K562 (cell line): ENCODE data around the gene PPP4R4. TPM values are rescaled to one million over a fixed set of nuclear protein-coding genes. Genes with fewer than 3 reads are reported as not detected.

Experiments
- ATAC-seq: fragments of 200-7000 bp; cut with Tn5 transposase; 3 replicates; pipeline ENCODE4 v1.9.1; 2020; ENCODE audit warnings: moderate library complexity
- BruUV-seq: library from RNA; stranded (reverse); fragments of 400-500 nt; replicated peaks from 2 replicates; lab custom pipeline; 2021; lab: Mats Ljungman, UMichigan
- CTCF ChIA-PET: fragments of 300-600 bp; formaldehyde crosslinking; extraction: SDS; loops from one replicate; lab custom pipeline; 2021; ENCODE audit warnings: low intra/inter-chr PET ratio; lab: Yijun Ruan, JAX
- POLR2A ChIA-PET: fragments of 300-600, 350-650 bp; sonication (Branson Sonifier 250); formaldehyde crosslinking; extraction: SDS; loops from one replicate; lab custom pipeline; 2021; ENCODE audit warnings: antibody characterized with exemption, inconsistent platforms; lab: Yijun Ruan, JAX
- DNase-seq, 4 experiments: peaks; one replicate each; pipeline versions ENCODE4 v3.0.0 to v3.0.0-alpha.2; 2011 to 2018; ENCODE audit warnings: low spot score in 3 of 4, mixed read lengths in 3 of 4; ENCODE audit errors: extremely low read depth in 1 of 4
- FAIRE-seq: peaks from 2 replicates; lab custom pipeline; 2011; peaks lifted over from hg19 to GRCh38; lab: Jason Lieb, UNC
- H2AFZ ChIP-seq: 2 replicates; pipeline ENCODE4 v1.6.0; 2011; ENCODE audit warnings: low read depth, low read length, control low read depth, inconsistent platforms
- H3K27ac ChIP-seq: fragments of 200-600 bp; 3 replicates; pipeline ENCODE4 v1.8.0; 2011; ENCODE audit warnings: low read depth, mild to moderate bottlenecking, control low read depth, inconsistent platforms, low read length, moderate library complexity, mixed read lengths; ENCODE audit errors: extremely low read depth
- H3K27me3 ChIP-seq, 2 experiments: fragments of 300-600 bp in 1 of 2; 2 replicates in 1 of 2; 3 replicates in 1 of 2; pipeline versions ENCODE4 v1.6.0 to v1.8.0; 2011; ENCODE audit warnings: inconsistent platforms in 2 of 2, low read length in 2 of 2, mild to moderate bottlenecking in 1 of 2, mixed read lengths in 1 of 2, moderate library complexity in 1 of 2; ENCODE audit not compliant: control insufficient read depth in 2 of 2, insufficient read depth in 2 of 2
- H3K36me3 ChIP-seq: fragments of 300-600 bp; 3 replicates; pipeline ENCODE4 v1.8.0; 2011; ENCODE audit warnings: mild to moderate bottlenecking, low read length, inconsistent platforms; ENCODE audit not compliant: control insufficient read depth, insufficient read depth
- H3K4me1 ChIP-seq, 2 experiments: fragments of 200-600 bp in 1 of 2; replicated peaks in 1 of 2; 2 replicates in 1 of 2; 3 replicates in 1 of 2; pipeline versions ENCODE4 v1.5.1 to v1.8.0; 2011; ENCODE audit warnings: inconsistent platforms in 2 of 2, low read length in 2 of 2, mild to moderate bottlenecking in 1 of 2, mixed read lengths in 1 of 2, moderate library complexity in 1 of 2; ENCODE audit not compliant: control insufficient read depth in 2 of 2, insufficient read depth in 2 of 2
- H3K4me2 ChIP-seq: 2 replicates; pipeline ENCODE4 v1.6.1; 2011; ENCODE audit warnings: low read length, control low read depth, inconsistent platforms, mixed read lengths; ENCODE audit not compliant: insufficient read depth
- H3K4me3 ChIP-seq: fragments of 200-600 bp; sonication (generic), shearing (Covaris generic); 2 replicates; pipeline ENCODE4 v1.5.1; 2016; ENCODE audit warnings: control low read depth, inconsistent platforms
- H3K79me2 ChIP-seq: fragments of 200-600 bp; 3 replicates; pipeline ENCODE4 v1.8.0; 2011; ENCODE audit warnings: low read length, inconsistent platforms; ENCODE audit not compliant: control insufficient read depth, insufficient read depth
- H3K9ac ChIP-seq, 2 experiments: 2 replicates each; pipeline versions ENCODE4 v1.6.0 to v1.6.1; 2011; ENCODE audit warnings: low read depth in 2 of 2, low read length in 2 of 2, control low read depth in 1 of 2, inconsistent platforms in 1 of 2, mild to moderate bottlenecking in 1 of 2, mixed read lengths in 1 of 2; ENCODE audit not compliant: insufficient read depth in 1 of 2
- H3K9me1 ChIP-seq: one replicate; pipeline ENCODE4 v1.6.0; 2011; ENCODE audit warnings: inconsistent platforms, mild to moderate bottlenecking, low read length, moderate library complexity; ENCODE audit not compliant: control insufficient read depth, insufficient read depth
- H3K9me3 ChIP-seq: replicated peaks from 2 replicates; pipeline ENCODE4 v1.5.1; 2011; ENCODE audit warnings: low read depth, low read length, inconsistent platforms; ENCODE audit not compliant: control insufficient read depth, insufficient read depth
- H4K20me1 ChIP-seq: replicated peaks from 2 replicates; pipeline ENCODE4 v1.6.1; 2011; ENCODE audit warnings: low read length, inconsistent platforms, mixed read lengths; ENCODE audit not compliant: control insufficient read depth, insufficient read depth
- BRD9 ChIP-seq: fragments of 450-650 bp; IDR thresholded peaks from 2 replicates; pipeline ENCODE4 v1.6.1; 2018; ENCODE audit warnings: low read depth; ENCODE audit not compliant: partially characterized antibody
- CEBPZ ChIP-seq: fragments of 150-350 bp; IDR thresholded peaks from 2 replicates; pipeline ENCODE4 v1.6.1; 2014; ENCODE audit warnings: low read depth, mild to moderate bottlenecking, low read length, borderline replicate concordance
- FOXK2 ChIP-seq, 2 experiments: fragments of 450-650 bp; IDR thresholded peaks in 1 of 2; conservative IDR thresholded peaks in 1 of 2; 2 replicates each; pipeline ENCODE4 v1.6.1; 2016; ENCODE audit warnings: low read depth in 2 of 2, mild to moderate bottlenecking in 1 of 2
- MAX ChIP-seq: sonication (generic); formaldehyde crosslinking; IDR thresholded peaks from 2 replicates; pipeline ENCODE4 v1.9.0; 2022; ENCODE audit warnings: mild to moderate bottlenecking, missing genetic modification reagents
- SIN3A ChIP-seq, 2 experiments: fragments of 150-350 bp in 1 of 2; IDR thresholded peaks; 2 replicates each; pipeline ENCODE4 v1.6.1; 2011 to 2016; ENCODE audit warnings: borderline replicate concordance in 2 of 2, low read depth in 2 of 2, low read length in 2 of 2, mild to moderate bottlenecking in 2 of 2, moderate library complexity in 2 of 2; ENCODE audit not compliant: control insufficient read depth in 1 of 2
- TAF7 ChIP-seq: fragments of 450-650 bp; IDR thresholded peaks from 2 replicates; pipeline ENCODE4 v1.6.1; 2016; ENCODE audit warnings: missing genetic modification characterization, missing compliant biosample characterization
- ZFP36 ChIP-seq: fragments of 150-350 bp; IDR thresholded peaks from 2 replicates; pipeline ENCODE4 v1.6.1; 2018; ENCODE audit warnings: low read length, low read depth; ENCODE audit not compliant: partially characterized antibody
- ZNF76 ChIP-seq: fragments of 250-450 bp; sonication (Bioruptor Pico); IDR thresholded peaks from 2 replicates; pipeline ENCODE4 v1.4.0; 2020; ENCODE audit warnings: mild to moderate bottlenecking, moderate library complexity, borderline replicate concordance
- WGBS: fragments of 100-300 bp; shearing (Covaris generic); methylation state at CpG from one replicate; pipeline ENCODE4 v1.1.6; 2016; ENCODE audit warnings: low coverage, mixed read lengths; ENCODE audit not compliant: insufficient coverage; ENCODE audit errors: missing lambda C conversion rate; 5-methylcytosine and 5-hydroxymethylcytosine counted together
- in situ Hi-C: fragments of 300-500 bp; cut with MboI; formaldehyde crosslinking; loops from 4 replicates; pipeline ENCODE4 v1.15.0; 2018; ENCODE audit warnings: inconsistent platforms, mixed read lengths
- intact Hi-C: fragments of 100-400 bp; cut with micrococcal nuclease; formaldehyde crosslinking; loops from 2 replicates; pipeline ENCODE4 v1.14.2; 2022
- polyA plus RNA-seq, 8 experiments: library from polyadenylated mRNA; depleted of rRNA in 4 of 8; stranded (reverse) in 5 of 8; unstranded in 3 of 8; fragments of >200 nt; fragmentation: Nextera tagmentation in 2 of 8; fragmentation: Illumina TruSeq in 1 of 8; extraction: Ambion mirVana in 2 of 8; extraction: Trizol in 1 of 8; gene quantifications; 2 replicates each; pipeline versions ENCODE4 v1.2.1 to v1.2.3, GENCODE V29; 2011 to 2014; ENCODE audit warnings: inconsistent platforms in 1 of 8, missing spikeins in 1 of 8
- total RNA-seq, 7 experiments: library from RNA; depleted of rRNA in 6 of 7; stranded (reverse); fragments of >200 nt in 6 of 7; fragmentation: Illumina TruSeq in 2 of 7; extraction: Trizol in 2 of 7; gene quantifications; 2 replicates each; pipeline versions ENCODE4 v1.2.1 to v1.2.3, GENCODE V29; 2011 to 2021; ENCODE audit warnings: low replicate concordance in 1 of 7
- TF ChIP-seq, protein P1 (sequence below), 3 experiments: IDR thresholded peaks in 2 of 3; conservative IDR thresholded peaks in 1 of 3; 2 replicates each; pipeline ENCODE4 v1.5.1; 2011 to 2012; ENCODE audit warnings: low read length in 3 of 3, mild to moderate bottlenecking in 3 of 3, control low read depth in 2 of 3, improper control_type of control experiment in 1 of 3, inconsistent platforms in 1 of 3, low read depth in 1 of 3, mixed read lengths in 1 of 3, moderate library complexity in 1 of 3; ENCODE audit not compliant: insufficient read depth in 2 of 3

The PPP4R4 gene
- total and polyA plus RNA-seq, 9 of the 15 experiments (the other 6 are each of a cell fraction or from before 2014, with no cell fraction given): 0.11 to 0.26 TPM; not detected in 7

- POLR2A ChIA-PET: no interaction called here
- no peaks in the 10 kb centered on the region for H3K79me2 ChIP-seq
- 8% methylated on average over 1 of the region's 1 CpG for WGBS
- no peak overlapping the region for H3K9ac ChIP-seq
- no peaks in the 10 kb centered on the region for H3K9me3 ChIP-seq
- in situ Hi-C loops: no loop called here
- no peak overlapping the region for H3K4me3 ChIP-seq
- BruUV-seq: no TSS peak
- ATAC-seq (no peak), FAIRE-seq (no peak)
- peaks cover 0 to 20% of the 10 kb centered on the region in 2 experiments; a peak in 2 of 5 replicates for H3K27me3 ChIP-seq
- no peak overlapping the region for H3K27ac ChIP-seq
- no peaks in the 10 kb centered on the region for H3K9me1 ChIP-seq
- no peaks in the 10 kb centered on the region for H4K20me1 ChIP-seq
- no peak overlapping the region for H3K4me2 ChIP-seq
- no peaks in the 10 kb centered on the region for H3K36me3 ChIP-seq
- no peak for TF ChIP-seq TAF7 (tag)
- peak; percentile 83 for TF ChIP-seq ZFP36
- TF ChIP-seq, all 486 proteins: peak for 1
- CTCF ChIA-PET: no interaction called here
- H3K4me1 ChIP-seq: peaks cover 0 to 7% of the 10 kb centered on the region in 2 experiments; a peak in 3 of 5 replicates
- DNase-seq: no peak
- intact Hi-C loops: no loop called here
- no peak overlapping the region for H2AFZ ChIP-seq
Measured at GRCh38 chr14:94126419-94126677, 47.8 kb upstream of the PPP4R4 start.

DNA sequence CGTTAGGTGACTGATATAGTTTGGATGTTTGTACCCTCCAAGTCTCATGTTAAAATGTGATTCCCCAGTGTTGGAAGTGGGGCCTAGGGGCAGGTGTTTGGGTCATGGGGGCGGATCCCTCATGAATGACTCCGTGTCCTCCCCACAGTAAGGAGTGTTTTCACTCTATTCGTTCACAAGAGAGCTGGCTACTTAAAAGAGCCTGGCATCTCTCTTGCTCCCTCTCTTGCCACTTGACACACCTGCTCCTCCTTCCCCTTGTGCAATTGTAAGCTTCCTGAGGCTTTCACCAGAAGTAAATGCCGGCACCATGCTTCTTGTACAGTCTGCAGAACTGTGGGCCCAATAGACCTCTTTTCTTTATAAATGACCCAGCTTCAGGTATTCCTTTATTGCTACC is 47.3 kb upstream of the PPP4R4 start:
- no peak for DNase-seq
- POLR2A ChIA-PET: no interaction called here
- no peak for FAIRE-seq
- 3% methylated on average over 5 of the region's 5 CpGs for WGBS
- no peak overlapping the region for H3K4me2 ChIP-seq
- no peak overlapping the region for H2AFZ ChIP-seq
- H3K4me3 ChIP-seq: no peak overlapping the region
- no peaks in the 10 kb centered on the region for H3K9me1 ChIP-seq
- intact Hi-C loops (no loop called here), in situ Hi-C loops (no loop called here)
- no peaks in the 10 kb centered on the region for H3K36me3 ChIP-seq
- no peaks in the 10 kb centered on the region for H3K79me2 ChIP-seq
- CTCF ChIA-PET: no interaction called here
- H3K9ac ChIP-seq: no peak overlapping the region
- H3K27ac ChIP-seq: no peak overlapping the region
- ATAC-seq: no peak
- no TSS peak for BruUV-seq
- H3K27me3 ChIP-seq: peaks cover 0 to 20% of the 10 kb centered on the region in 2 experiments; a peak in 2 of 5 replicates
- H3K4me1 ChIP-seq: peaks cover 0 to 7% of the 10 kb centered on the region in 2 experiments; a peak in 3 of 5 replicates
- no peaks in the 10 kb centered on the region for H3K9me3 ChIP-seq
- H4K20me1 ChIP-seq: no peaks in the 10 kb centered on the region
- TF ChIP-seq TAF7 (tag): no peak
- TF ChIP-seq FOXK2 (conservative IDR thresholded peaks at IDR 0.05 in 1 of 2, IDR thresholded peaks at IDR 0.05 in 1 of 2; ENCODE audit: low read depth in 2 of 2): no peak
- no peak for TF ChIP-seq BRD9
- TF ChIP-seq, protein P1, sequence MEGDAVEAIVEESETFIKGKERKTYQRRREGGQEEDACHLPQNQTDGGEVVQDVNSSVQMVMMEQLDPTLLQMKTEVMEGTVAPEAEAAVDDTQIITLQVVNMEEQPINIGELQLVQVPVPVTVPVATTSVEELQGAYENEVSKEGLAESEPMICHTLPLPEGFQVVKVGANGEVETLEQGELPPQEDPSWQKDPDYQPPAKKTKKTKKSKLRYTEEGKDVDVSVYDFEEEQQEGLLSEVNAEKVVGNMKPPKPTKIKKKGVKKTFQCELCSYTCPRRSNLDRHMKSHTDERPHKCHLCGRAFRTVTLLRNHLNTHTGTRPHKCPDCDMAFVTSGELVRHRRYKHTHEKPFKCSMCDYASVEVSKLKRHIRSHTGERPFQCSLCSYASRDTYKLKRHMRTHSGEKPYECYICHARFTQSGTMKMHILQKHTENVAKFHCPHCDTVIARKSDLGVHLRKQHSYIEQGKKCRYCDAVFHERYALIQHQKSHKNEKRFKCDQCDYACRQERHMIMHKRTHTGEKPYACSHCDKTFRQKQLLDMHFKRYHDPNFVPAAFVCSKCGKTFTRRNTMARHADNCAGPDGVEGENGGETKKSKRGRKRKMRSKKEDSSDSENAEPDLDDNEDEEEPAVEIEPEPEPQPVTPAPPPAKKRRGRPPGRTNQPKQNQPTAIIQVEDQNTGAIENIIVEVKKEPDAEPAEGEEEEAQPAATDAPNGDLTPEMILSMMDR (IDR thresholded peaks at IDR 0.05 in 2 of 3, conservative IDR thresholded peaks at IDR 0.05 in 1 of 3; ENCODE audit: insufficient read depth in 2 of 3, low read depth in 1 of 3, low read length in 3 of 3): no peak
- TF ChIP-seq SIN3A (IDR thresholded peaks at IDR 0.05; ENCODE audit: borderline replicate concordance in 2 of 2, control insufficient read depth in 1 of 2, low read depth in 2 of 2, low read length in 2 of 2): no peak
- TF ChIP-seq CEBPZ: no peak
- no peak for TF ChIP-seq ZNF76 (CRISPR knock-in tag)
- no peak for TF ChIP-seq MAX
